Astrocyte of the spinal cord (primary cell): ENCODE results near the gene KCNK16.

Source experiments
- DNase-seq: peaks from one replicate; pipeline ENCODE4 v3.0.0; 2011; ENCODE audit warnings: low read depth, low spot score
- H3K4me3 ChIP-seq: 2 replicates; pipeline ENCODE4 v1.5.1; 2011; ENCODE audit warnings: low read depth, mild to moderate bottlenecking, low read length, moderate library complexity
- in situ Hi-C: cut with HindIII; loops from 2 replicates; pipeline ENCODE4 v1.10.0; 2017; ENCODE audit warnings: low sequenced_read_pairs
- TF ChIP-seq, protein P1 (sequence below): IDR thresholded peaks from 2 replicates; pipeline ENCODE4 v1.5.1; 2012; ENCODE audit warnings: low read depth, mild to moderate bottlenecking, low read length, inconsistent platforms

Gene KCNK16

DNA sequence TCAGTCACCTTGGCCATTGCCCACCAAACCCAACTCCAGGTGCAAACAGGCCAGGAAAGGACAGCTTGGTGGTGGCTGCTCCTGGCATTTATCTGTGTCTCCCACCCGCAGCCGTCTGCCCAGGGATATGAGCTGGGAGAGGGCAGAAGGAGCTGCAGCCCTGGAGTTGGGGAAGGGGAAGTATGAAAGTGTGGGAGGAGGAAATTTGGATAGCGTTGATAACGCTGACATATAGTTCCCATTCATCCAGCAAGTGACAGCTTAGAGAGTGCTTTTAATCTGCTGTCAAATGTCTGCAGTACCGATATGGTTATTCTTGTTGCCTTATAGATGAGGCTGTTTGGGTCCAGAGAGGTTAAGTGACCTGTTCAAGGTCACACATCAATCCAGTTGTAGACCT is 741 bp downstream of the KCNK16 start:
- no peak overlapping the region for H3K4me3 ChIP-seq
- in situ Hi-C loops: no loop called here
- DNase-seq: no peak
- TF ChIP-seq, protein P1, sequence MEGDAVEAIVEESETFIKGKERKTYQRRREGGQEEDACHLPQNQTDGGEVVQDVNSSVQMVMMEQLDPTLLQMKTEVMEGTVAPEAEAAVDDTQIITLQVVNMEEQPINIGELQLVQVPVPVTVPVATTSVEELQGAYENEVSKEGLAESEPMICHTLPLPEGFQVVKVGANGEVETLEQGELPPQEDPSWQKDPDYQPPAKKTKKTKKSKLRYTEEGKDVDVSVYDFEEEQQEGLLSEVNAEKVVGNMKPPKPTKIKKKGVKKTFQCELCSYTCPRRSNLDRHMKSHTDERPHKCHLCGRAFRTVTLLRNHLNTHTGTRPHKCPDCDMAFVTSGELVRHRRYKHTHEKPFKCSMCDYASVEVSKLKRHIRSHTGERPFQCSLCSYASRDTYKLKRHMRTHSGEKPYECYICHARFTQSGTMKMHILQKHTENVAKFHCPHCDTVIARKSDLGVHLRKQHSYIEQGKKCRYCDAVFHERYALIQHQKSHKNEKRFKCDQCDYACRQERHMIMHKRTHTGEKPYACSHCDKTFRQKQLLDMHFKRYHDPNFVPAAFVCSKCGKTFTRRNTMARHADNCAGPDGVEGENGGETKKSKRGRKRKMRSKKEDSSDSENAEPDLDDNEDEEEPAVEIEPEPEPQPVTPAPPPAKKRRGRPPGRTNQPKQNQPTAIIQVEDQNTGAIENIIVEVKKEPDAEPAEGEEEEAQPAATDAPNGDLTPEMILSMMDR: no peak

DNA sequence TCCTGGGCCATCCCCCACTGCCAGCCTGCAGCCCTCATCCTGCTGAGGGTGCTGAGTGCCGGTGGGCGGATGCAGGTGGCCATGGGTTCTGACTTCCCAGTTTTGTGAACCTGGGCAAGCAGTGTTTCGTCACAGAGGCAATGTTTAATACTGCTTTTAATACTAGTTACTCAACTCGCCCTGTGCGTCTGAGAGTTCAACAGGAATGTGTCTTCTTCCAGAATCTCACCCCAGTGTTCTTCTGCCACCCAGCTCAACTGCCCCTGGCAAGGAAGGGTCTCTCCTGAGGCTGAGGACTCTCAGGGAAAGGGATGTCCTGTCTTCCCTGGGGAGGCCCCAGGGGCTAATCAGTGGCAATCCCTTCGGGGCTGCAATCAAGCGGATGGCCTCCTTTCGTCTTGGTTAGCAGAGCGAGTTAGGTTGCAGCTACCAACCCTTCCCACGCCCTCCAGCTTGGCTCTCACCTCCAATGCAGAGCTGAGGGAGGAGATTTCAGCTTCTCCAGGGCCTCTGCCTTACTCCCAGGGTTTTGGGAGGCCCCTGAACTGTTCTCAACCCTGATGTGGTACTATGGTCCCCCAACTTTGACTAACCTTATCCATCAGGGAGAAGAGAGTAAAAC is 2.0 kb downstream of the KCNK16 start:
- in situ Hi-C loops: no loop called here
- no peak overlapping the region for H3K4me3 ChIP-seq
- TF ChIP-seq, protein P1: no peak
- no peak for DNase-seq

DNA sequence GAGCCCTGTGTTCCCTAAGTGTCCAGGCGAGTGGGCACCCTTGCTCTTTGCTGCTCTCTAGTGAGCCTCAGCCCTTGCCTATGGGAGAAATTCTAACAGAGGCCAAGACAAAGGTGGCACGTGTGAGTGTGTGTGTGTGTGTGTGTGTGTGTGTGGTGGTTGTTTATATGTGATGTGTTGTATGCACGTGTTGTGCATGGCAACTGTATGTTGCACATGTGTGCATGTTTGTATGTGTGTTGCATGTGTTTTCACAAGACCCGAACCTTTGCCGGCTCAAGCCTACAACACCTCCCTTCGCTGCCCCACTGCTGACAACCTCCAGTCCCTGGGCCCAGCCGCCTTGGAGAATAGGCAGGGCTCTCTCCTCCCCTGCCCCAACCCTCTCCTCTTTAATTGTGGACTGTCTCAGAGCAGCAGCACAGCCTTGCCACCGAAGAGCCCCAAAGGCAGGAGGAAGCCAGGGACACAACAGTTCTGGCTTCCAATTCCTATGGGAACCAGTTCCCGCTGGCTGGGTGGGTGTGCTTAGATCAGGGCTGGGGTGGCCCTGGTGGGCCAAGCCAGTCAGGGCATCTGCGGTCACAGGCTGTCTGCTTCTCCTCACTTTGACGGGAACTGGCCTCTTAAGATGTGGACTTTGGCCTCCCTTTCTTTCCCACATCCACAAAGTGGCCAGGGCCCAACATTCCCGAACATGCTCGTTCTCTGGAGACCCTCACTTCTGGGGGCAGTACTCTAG is 2.7 kb downstream of the KCNK16 start:
- TF ChIP-seq, protein P1: no peak
- DNase-seq: no peak
- in situ Hi-C loops: no loop called here
- H3K4me3 ChIP-seq: no peak overlapping the region

GRCh38 chr6:39317256-39317655 is 5.2 kb downstream of the KCNK16 start:
- in situ Hi-C loops: no loop called here
- no peak for DNase-seq
- TF ChIP-seq, protein P1: no peak
- H3K4me3 ChIP-seq: no peak overlapping the region

DNA sequence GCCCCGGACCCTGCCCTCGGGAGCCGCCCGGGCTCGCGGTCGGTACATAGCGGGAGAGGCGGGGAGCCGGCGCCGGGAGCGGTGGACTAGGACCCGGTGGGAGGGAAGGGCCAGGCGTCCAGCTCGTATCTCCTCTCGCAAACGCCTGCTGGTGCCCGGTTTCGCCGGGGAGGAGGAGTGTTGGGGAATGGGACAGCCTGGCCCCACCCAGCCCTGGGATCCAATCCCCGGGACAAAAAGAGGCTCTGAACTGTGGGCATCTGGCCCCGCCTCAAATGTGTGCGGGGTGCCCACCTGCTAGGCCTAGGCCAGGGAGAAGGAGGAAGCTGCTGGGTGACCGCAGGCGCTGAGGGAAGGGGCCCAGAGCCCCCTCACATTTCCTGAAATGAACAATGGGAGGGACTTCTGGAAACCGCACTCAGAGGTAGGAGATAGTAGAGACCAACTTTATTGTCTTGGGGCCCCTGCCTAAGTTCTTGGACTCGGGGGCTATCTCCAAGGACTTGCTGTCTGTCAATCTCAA is 8.2 kb downstream of the KCNK16 start, which contains the start of gene KCNK17:
Gene KCNK17, minus strand, starts transcription at position 147 of the 523 bp plus-strand sequence. Its CDS starts 99 bp downstream, at position 48.
- in situ Hi-C loops: no loop called here
- DNase-seq: no peak
- H3K4me3 ChIP-seq: no peak within 1 kb of the TSS
- TF ChIP-seq, protein P1: no peak

DNA sequence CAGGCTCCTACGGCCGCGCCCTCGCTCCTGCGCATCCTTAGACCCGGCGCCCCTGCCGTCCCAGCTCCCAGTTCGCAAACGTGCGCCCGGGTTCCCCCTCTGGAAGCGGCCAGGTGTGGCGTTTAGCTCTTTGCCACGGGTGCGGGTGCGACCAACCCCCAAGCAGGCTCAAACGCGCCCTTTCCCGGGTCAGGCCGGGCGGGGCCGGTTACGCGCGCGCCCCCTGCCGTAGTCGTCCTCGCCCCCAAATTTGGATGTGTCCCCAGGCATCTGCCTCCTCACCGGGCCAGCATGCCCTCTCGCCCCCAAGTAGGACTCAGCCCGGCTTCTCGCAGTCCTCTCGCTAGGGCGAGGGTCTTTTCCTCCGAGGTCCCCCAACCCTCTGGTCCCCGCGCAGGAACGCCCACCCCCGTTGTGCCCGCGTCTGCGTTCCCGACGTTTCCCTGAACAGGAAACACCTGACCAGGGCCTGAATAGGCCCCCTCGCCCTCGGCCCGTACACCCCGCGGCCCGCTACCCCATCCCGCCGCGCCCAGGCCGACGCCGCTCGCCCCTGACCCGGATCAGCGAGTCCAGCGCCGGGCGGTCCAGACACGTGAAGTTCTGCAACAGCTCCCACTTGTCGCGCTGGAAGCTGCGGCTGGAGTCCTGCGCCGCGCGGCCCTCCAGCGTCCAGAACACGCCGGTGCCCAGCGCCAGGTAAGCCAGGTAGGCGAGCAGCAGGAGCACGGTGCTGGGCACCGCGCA is 8.8 kb downstream of the KCNK16 start:
- in situ Hi-C loops: no loop called here
- no peak for DNase-seq
- TF ChIP-seq, protein P1: no peak
- H3K4me3 ChIP-seq: no peak overlapping the region
